ENCODE results near the gene DPH6. TPM values are rescaled to one million over a fixed set of nuclear protein-coding genes. Genes with fewer than 3 reads are reported as not detected.
"Not testable (repeated sequence)": the region's sequence is repeated elsewhere in the genome, so short reads cannot be mapped to it uniquely, and the experiment has no call there.

Gene DPH6
- total RNA-seq, 1 donor from 2014 or later = 9.8 TPM

- no peak for DNase-seq (ENCODE audit: low spot score)
Observed at GRCh38 chr15:35330048-35330695, 215.8 kb downstream of the DPH6 start.

- no peak for DNase-seq (ENCODE audit: low spot score)
Observed at GRCh38 chr15:35329521-35329961, 216.4 kb downstream of the DPH6 start.

GRCh38 chr15:35328836-35329235 lies 217.1 kb downstream of the DPH6 start:
- not testable (repeated sequence) for DNase-seq (ENCODE audit: low spot score)

- no peak for DNase-seq (ENCODE audit: low spot score)
Observed at GRCh38 chr15:35327789-35328188, 218.2 kb downstream of the DPH6 start.

GRCh38 chr15:35325374-35325941 lies 220.5 kb downstream of the DPH6 start:
- DNase-seq (ENCODE audit: low spot score) = no peak

GRCh38 chr15:35323141-35323540 lies 222.8 kb downstream of the DPH6 start:
- no peak for DNase-seq (ENCODE audit: low spot score)

- DNase-seq (ENCODE audit: low spot score) = no peak
Observed at GRCh38 chr15:35321926-35322325, 224.0 kb downstream of the DPH6 start.

- DNase-seq (ENCODE audit: low spot score) = no peak
Observed at GRCh38 chr15:35320911-35321310, 225.1 kb downstream of the DPH6 start.

Measured in mucosa of gallbladder (tissue), 1 donor.